GM12874 (cell line): ENCODE results near the gene SIK3.

Experiments used
- TF ChIP-seq, protein P1 (sequence below): IDR thresholded peaks from 2 replicates; pipeline ENCODE4 v1.5.1; 2011; ENCODE audit warnings: low read depth, mild to moderate bottlenecking, control low read depth, low read length, moderate library complexity; ENCODE audit not compliant: insufficient read depth

SIK3 gene

DNA sequence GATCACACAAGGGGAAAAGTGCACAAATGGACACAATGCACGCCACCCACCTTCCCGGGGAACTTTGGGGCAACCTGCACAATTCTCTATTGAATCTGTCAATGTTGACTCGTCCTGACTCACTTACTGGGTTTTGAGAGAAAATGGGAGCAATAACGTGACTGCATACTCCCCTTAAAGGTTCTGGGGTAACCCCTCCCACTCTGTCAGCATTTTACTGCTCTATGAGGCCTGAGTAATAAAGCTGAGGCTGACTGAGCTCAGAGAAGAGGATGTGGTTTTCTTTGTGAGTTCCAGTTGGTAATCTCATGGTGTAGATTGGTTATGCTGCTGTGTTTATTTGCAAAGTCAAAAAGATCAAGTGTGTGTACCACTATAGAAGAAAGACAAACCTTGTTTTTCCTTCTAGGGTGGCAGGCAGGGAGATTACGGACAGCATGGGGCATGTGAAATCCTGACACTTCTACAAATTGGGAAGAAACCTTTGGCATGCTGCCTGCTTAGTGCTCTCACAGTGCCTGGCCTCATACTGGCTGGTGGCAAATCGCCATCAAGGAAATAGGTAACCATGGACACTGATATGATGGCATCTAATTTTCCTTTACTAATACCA, 244.7 kb downstream of the SIK3 start:
- TF ChIP-seq, protein P1, sequence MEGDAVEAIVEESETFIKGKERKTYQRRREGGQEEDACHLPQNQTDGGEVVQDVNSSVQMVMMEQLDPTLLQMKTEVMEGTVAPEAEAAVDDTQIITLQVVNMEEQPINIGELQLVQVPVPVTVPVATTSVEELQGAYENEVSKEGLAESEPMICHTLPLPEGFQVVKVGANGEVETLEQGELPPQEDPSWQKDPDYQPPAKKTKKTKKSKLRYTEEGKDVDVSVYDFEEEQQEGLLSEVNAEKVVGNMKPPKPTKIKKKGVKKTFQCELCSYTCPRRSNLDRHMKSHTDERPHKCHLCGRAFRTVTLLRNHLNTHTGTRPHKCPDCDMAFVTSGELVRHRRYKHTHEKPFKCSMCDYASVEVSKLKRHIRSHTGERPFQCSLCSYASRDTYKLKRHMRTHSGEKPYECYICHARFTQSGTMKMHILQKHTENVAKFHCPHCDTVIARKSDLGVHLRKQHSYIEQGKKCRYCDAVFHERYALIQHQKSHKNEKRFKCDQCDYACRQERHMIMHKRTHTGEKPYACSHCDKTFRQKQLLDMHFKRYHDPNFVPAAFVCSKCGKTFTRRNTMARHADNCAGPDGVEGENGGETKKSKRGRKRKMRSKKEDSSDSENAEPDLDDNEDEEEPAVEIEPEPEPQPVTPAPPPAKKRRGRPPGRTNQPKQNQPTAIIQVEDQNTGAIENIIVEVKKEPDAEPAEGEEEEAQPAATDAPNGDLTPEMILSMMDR, result no peak

DNA sequence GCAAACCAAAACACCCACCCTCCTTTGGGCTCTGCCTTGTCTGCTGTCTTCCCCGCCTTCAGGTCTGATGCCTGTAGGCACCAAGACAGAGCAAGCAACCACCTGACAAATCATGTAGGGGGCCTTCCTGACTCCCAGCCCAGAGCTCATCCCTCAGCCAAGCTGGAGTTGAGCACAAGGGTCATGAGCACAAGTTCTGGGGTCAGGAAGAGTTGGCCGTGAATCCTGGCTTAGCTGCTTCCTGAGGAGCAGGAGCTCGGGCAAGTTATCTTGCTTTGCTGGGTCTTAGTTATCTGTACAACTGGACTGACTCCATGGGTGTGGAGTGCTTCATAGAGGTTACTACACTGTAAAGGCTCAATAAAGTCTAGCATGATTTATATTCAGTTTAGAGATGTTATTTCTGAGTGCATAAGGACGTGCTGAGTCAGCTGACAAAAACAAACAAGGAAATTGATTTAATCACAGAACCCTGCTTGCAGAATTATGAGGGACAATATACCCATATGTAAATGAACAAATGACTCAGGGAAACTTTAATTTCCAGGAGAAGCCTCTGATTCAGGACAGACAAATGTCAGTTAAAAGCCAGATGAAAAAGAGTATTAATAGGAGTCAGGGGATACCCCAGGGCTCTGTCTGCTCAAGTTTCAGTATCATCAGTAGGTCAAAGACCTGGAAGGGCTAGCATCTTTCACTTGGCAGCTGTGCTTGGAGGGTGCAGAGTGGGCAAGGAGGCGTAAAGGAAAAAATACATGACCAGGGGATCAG, 245.8 kb downstream of the SIK3 start:
- TF ChIP-seq, protein P1, result no peak

DNA sequence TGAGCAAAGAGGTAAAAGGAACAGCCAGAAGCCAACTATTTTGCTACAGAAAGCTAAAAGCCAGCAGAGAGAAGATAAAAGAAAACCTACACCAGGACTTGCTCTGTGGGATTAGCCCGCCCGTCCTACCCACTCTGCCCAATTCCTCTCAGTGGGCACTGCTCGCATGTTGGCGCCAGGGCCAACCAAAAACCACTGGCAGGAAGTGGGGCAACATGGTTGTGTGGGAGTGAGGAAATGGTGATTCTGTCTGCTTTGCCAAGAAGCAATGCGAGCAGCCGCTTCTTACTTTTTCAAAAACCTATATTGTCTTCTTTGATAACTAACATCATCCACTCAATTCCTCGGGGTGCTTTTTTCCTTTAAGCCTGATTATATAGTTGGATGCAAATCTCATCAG, 246.6 kb downstream of the SIK3 start:
- TF ChIP-seq, protein P1, result no peak

DNA sequence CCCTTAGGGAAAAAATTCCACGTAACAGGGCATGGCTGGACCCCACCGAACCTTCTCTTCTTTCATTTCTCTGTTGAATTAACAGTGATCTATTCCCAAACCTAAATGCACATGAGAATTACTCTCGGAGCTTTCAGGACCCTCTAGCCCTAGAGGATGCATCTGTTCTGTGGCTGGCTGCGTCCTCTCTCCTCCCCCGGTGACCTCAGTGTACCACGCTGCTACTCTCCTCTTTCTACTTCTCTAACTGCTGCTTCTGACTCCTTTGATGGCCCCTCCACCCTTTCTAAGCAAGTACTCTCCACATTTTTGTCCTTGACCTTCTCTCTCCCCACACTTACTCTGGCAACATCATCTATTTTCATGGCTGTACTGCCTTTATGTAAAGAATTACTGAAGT, 248.7 kb downstream of the SIK3 start:
- TF ChIP-seq, protein P1, result no peak

DNA sequence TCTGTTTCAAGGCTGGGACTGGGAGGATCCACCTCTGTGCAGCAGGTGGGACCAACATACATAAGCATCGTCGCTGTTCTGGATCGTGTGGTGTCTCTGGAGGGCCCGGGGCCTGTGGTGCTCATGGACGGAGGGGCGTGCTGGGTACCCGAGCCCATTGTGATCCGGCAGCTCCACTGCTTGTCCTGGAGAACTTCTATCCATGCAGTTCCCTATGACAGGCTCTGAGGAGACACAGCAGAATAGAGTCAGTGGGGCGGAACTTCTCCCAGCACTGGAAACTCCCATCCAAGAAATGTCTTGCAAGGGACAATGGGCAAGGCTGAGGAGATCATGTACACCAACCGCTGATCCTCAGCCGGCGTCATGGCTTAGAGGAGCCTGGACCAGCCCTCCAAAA, 249.2 kb downstream of the SIK3 start:
- TF ChIP-seq, protein P1, result no peak

DNA sequence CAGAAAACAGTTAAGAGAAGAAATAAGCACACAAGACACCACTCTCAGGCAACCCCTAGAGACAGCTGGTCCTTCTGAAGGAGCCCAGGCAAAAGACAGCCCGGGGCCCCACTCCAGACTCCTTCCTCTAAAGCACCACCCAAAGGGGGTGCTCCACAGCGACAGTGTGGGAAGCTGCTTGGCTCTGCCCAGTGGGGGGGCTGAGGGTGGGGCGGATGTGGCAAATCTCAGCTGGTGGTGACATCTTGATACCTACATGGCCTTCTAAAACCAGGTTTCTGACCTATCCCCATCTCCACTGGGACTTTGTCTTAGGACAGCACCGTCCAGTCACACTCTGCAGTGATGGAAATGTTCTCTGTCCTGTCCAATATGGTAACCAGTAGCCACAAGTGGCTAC, 250.6 kb downstream of the SIK3 start:
- TF ChIP-seq, protein P1, result no peak

DNA sequence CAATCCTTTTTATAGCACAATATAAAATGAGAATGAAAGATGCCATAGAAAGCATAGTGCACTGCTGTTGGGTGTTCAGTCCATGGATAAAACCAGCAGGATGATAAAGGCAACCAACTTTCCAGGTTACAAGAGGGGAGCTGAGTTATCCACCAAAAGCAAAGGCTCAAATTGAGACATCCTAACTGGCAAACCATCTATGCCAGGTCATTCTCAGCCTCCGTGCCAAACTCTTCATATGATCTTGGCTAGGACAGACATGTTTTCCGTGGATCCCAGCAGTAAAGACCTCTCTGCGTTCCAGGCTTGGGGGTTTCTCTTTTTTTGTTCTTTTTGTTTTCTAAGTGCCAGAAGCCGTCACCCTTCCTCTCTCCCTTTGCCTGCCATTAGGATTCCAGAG, 253.5 kb downstream of the SIK3 start:
- TF ChIP-seq, protein P1, result no peak
